Testis (tissue), 2 donors: ENCODE results near the gene SPATA25.
"Not testable (repeated sequence)": the region's sequence is repeated elsewhere in the genome, so short reads cannot be mapped to it uniquely, and the experiment has no call there.

Experiments used
- CTCF ChIP-seq, 3 experiments: fragments of 450-650 bp in 2 of 3; fragments of 200-600 bp in 1 of 3; sonication (generic) in 1 of 3; IDR thresholded peaks; one replicate each; pipeline ENCODE4 v1.5.1; 2016 to 2019; ENCODE audit warnings: antibody characterized with exemption in 3 of 3, mild to moderate bottlenecking in 2 of 3, moderate library complexity in 1 of 3
- POLR2A ChIP-seq: fragments of 450-650 bp; IDR thresholded peaks from one replicate; pipeline ENCODE4 v1.6.1; 2017; ENCODE audit warnings: antibody characterized with exemption, mild to moderate bottlenecking, moderate library complexity

DNA sequence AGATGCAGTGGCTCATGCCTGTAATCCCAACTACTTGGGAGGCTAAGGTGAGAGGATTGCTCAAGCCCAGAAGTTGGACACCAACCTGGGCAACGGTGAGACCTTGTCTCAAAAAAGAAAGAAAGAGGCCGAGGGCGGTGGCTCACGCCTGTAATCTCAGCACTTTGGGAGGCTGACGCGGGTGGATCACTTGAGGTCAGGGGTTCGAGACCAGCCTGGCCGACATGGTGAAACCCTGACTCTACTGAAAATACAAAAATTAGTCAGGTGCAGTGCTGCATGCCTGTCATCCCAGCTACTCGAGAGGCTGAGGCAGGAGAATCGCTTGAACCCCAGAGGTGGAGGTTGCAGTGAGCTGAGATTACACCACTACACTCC is 13.3 kb downstream of the SPATA25 start:
- not testable (repeated sequence) for TF ChIP-seq CTCF (IDR thresholded peaks at IDR 0.05); POLR2A
